WTC11 (cell line): ENCODE data around the gene CD4. TPM values are rescaled to one million over a fixed set of nuclear protein-coding genes. Genes with fewer than 3 reads are reported as not detected.

Source experiments
- ATAC-seq: fragments of 200-7000 bp; cut with Tn5 transposase; 2 replicates; pipeline ENCODE4 v1.10.0; 2021; ENCODE audit warnings: mild to moderate bottlenecking, moderate library complexity
- CTCF ChIA-PET: fragments of 300-600 bp; sonication (Branson Sonifier 250); formaldehyde crosslinking; loops from one replicate; lab custom pipeline; 2021; ENCODE audit warnings: antibody characterized with exemption; lab: Charles Lee
- POLR2A ChIA-PET: fragments of 350-600 bp; sonication (Branson Sonifier 250); formaldehyde crosslinking; loops from one replicate; lab custom pipeline; 2021; ENCODE audit warnings: antibody characterized with exemption; lab: Charles Lee
- DNase-seq: peaks from one replicate; pipeline ENCODE4 v3.0.0; 2021; ENCODE audit warnings: low spot score
- H3K27ac Mint-ChIP-seq: 2 replicates; pipeline ENCODE4 v1.8.0; 2021; ENCODE audit warnings: mixed read lengths
- H3K27me3 Mint-ChIP-seq: 2 replicates; pipeline ENCODE4 v1.8.0; 2021; ENCODE audit warnings: low read depth, mild to moderate bottlenecking, moderate library complexity, mixed read lengths
- H3K36me3 Mint-ChIP-seq: 2 replicates; pipeline ENCODE4 v1.8.0; 2021; ENCODE audit warnings: mixed read lengths
- H3K4me1 Mint-ChIP-seq: 2 replicates; pipeline ENCODE4 v1.8.0; 2022; ENCODE audit warnings: mixed read lengths
- H3K4me3 Mint-ChIP-seq: 2 replicates; pipeline ENCODE4 v1.8.0; 2021; ENCODE audit warnings: mild to moderate bottlenecking, moderate library complexity, mixed read lengths
- H3K9me3 Mint-ChIP-seq: 2 replicates; pipeline ENCODE4 v1.8.0; 2021; ENCODE audit warnings: mixed read lengths
- ATF1 ChIP-seq: sonication (generic); formaldehyde crosslinking; IDR thresholded peaks from 2 replicates; pipeline ENCODE4 v1.8.1; 2023; ENCODE audit warnings: mild to moderate bottlenecking, moderate library complexity, missing genetic modification reagents
- CDX4 ChIP-seq: fragments of 250-450 bp; sonication (Bioruptor Pico); IDR thresholded peaks from 2 replicates; pipeline ENCODE4 v1.9.0; 2021; ENCODE audit warnings: moderate library complexity, mild to moderate bottlenecking, inconsistent platforms, borderline replicate concordance
- CTCF ChIP-seq: fragments of 200-600 bp; IDR thresholded peaks from 2 replicates; pipeline ENCODE4 v1.8.0; 2022; ENCODE audit warnings: antibody characterized with exemption
- FOXJ3 ChIP-seq: sonication (generic); formaldehyde crosslinking; IDR thresholded peaks from 2 replicates; pipeline ENCODE4 v1.9.0; 2021; ENCODE audit warnings: missing genetic modification reagents, mild to moderate bottlenecking, borderline replicate concordance
- IRF1 ChIP-seq: sonication (generic); formaldehyde crosslinking; IDR thresholded peaks from 2 replicates; pipeline ENCODE4 v1.8.0; 2023; ENCODE audit warnings: missing genetic modification reagents
- NR3C1 ChIP-seq: sonication (generic); formaldehyde crosslinking; conservative IDR thresholded peaks from 2 replicates; pipeline ENCODE4 v1.8.1; 2023; ENCODE audit warnings: low read depth, mild to moderate bottlenecking, missing genetic modification reagents
- PRDM15 ChIP-seq: sonication (generic); formaldehyde crosslinking; IDR thresholded peaks from 2 replicates; pipeline ENCODE4 v1.8.0; 2022; ENCODE audit warnings: missing genetic modification reagents
- TCF7 ChIP-seq: sonication (generic); formaldehyde crosslinking; IDR thresholded peaks from 2 replicates; pipeline ENCODE4 v1.8.0; 2022; ENCODE audit warnings: mild to moderate bottlenecking, low read depth, missing genetic modification reagents, moderate library complexity
- ZNF138 ChIP-seq: sonication (generic); formaldehyde crosslinking; conservative IDR thresholded peaks from 2 replicates; pipeline ENCODE4 v1.8.1; 2022; ENCODE audit warnings: mild to moderate bottlenecking, moderate library complexity, missing genetic modification reagents
- ZNF281 ChIP-seq: sonication (generic); formaldehyde crosslinking; IDR thresholded peaks from 2 replicates; pipeline ENCODE4 v1.8.0; 2023; ENCODE audit warnings: mild to moderate bottlenecking, missing genetic modification reagents
- ZNF317 ChIP-seq: sonication (generic); formaldehyde crosslinking; IDR thresholded peaks from 2 replicates; pipeline ENCODE4 v1.8.1; 2023; ENCODE audit warnings: low read depth, mild to moderate bottlenecking, moderate library complexity, missing genetic modification reagents, borderline replicate concordance
- ZNF416 ChIP-seq: fragments of 250-450 bp; sonication (Bioruptor Pico); IDR thresholded peaks from 2 replicates; pipeline ENCODE4 v1.9.0; 2021; ENCODE audit warnings: mild to moderate bottlenecking, inconsistent platforms
- ZNF423 ChIP-seq: fragments of 250-450 bp; sonication (Bioruptor Pico); IDR thresholded peaks from 2 replicates; pipeline ENCODE4 v2.1.2; 2022; ENCODE audit warnings: mild to moderate bottlenecking, moderate library complexity
- ZNF512 ChIP-seq: sonication (generic); formaldehyde crosslinking; IDR thresholded peaks from 2 replicates; pipeline ENCODE4 v1.8.1; 2022; ENCODE audit warnings: missing genetic modification reagents, borderline replicate concordance
- total RNA-seq: library from RNA; stranded (reverse); gene quantifications from 3 replicates; pipeline ENCODE4 v1.2.3, GENCODE V29; 2021

Gene CD4
- total RNA-seq, 1 experiment from 2014 or later = 2.5 TPM

- ATAC-seq = no peak
- H3K36me3 Mint-ChIP-seq = peaks cover 13% of the 10 kb centered on the region
These were observed 17.6 kb upstream of the CD4 start for GRCh38 chr12:6771509-6772330.

GRCh38 chr12:6772331-6772695 lies 17.0 kb upstream of the CD4 start, which contains the start of gene LAG3:
Gene LAG3, plus strand, starts transcription at chr12:6772520. Its CDS starts 333 bp downstream, at chr12:6772853.
- H3K4me1 Mint-ChIP-seq = peaks cover 61% of the 10 kb centered on the region
- H3K9me3 Mint-ChIP-seq = no peaks in the 10 kb centered on the region
- no peak for DNase-seq
- ChIA-PET CTCF (interaction anchor here (0.9 to 10.5 kb wide), 7 partner anchors 9 to 235 kb away, joined by 3 to 234 read pairs (median 4); partner anchors contain the start of genes COPS7A, MLF2 and P3H3), POLR2A (interaction anchor here (1.0 to 1.5 kb wide), 2 partner anchors 16 to 24 kb away, joined by 3 to 4 read pairs; no protein-coding TSS in a partner anchor)
- ATAC-seq = no peak
- H3K4me3 Mint-ChIP-seq = peak within 1 kb of the TSS; percentile 68
- peaks cover 13% of the 10 kb centered on the region for H3K36me3 Mint-ChIP-seq
- peak within 1 kb of the TSS; percentile 42; the same call in 1 of the 2 replicates for H3K27ac Mint-ChIP-seq
- peaks cover 53% of the 10 kb centered on the region for H3K27me3 Mint-ChIP-seq
- no peak for TF ChIP-seq NR3C1 (CRISPR knock-in tag)
- TF ChIP-seq CDX4 (CRISPR knock-in tag) = no peak
- TF ChIP-seq ZNF317 = no peak
- no peak for TF ChIP-seq ZNF416 (CRISPR knock-in tag)
- no peak for TF ChIP-seq ZNF423 (CRISPR knock-in tag)
- no peak for TF ChIP-seq ZNF281
- TF ChIP-seq TCF7 (CRISPR knock-in tag) = no peak
- no peak for TF ChIP-seq IRF1 (CRISPR knock-in tag)
- no peak for TF ChIP-seq ZNF512 (CRISPR knock-in tag)
- no peak for TF ChIP-seq ATF1
- TF ChIP-seq ZNF138 (CRISPR knock-in tag) = no peak
- no peak for TF ChIP-seq PRDM15 (CRISPR knock-in tag)

More at GRCh38 chr12:6771509-6772330, 17.6 kb upstream of the CD4 start:
- Mint-ChIP-seq H3K27ac (peak overlapping the region; percentile 42; the same call in 1 of the 2 replicates), H3K4me1 (peaks cover 61% of the 10 kb centered on the region), H3K27me3 (peaks cover 50% of the 10 kb centered on the region), H3K9me3 (no peaks in the 10 kb centered on the region), H3K4me3 (peak overlapping the region; percentile 18)
- TF ChIP-seq CTCF (no peak), FOXJ3 (CRISPR knock-in tag) (no peak), ZNF317 (no peak)
- ChIA-PET POLR2A (interaction anchor here (1.0 to 1.5 kb wide), 4 partner anchors 15 to 174 kb away, joined by 3 to 4 read pairs (median 3); no protein-coding TSS in a partner anchor), CTCF (interaction anchor here (1.1 to 10.5 kb wide), 7 partner anchors 8 to 234 kb away, joined by 3 to 234 read pairs (median 4); partner anchors contain the start of genes COPS7A, MLF2 and P3H3)
- no peak for DNase-seq
